Panc1 (cell line): ENCODE data around the gene DGKG.

Source experiments
- CTCF ChIP-seq: fragments of 450-650 bp; IDR thresholded peaks from 2 replicates; pipeline ENCODE4 v1.5.1; 2017; ENCODE audit warnings: mild to moderate bottlenecking
- POLR2AphosphoS5 ChIP-seq: IDR thresholded peaks from 2 replicates; pipeline ENCODE4 v1.6.1; 2012; ENCODE audit warnings: mild to moderate bottlenecking, low read depth, low read length, moderate library complexity
- REST ChIP-seq, 2 experiments: IDR thresholded peaks; 2 replicates each; pipeline ENCODE4 v1.6.1; 2011 to 2012; ENCODE audit warnings: low read depth in 2 of 2, control low read depth in 1 of 2, low read length in 1 of 2, mild to moderate bottlenecking in 1 of 2, moderate library complexity in 1 of 2; ENCODE audit not compliant: insufficient read depth in 1 of 2
- SIN3A ChIP-seq: IDR thresholded peaks from 2 replicates; pipeline ENCODE4 v1.6.1; 2012; ENCODE audit warnings: low read depth, mild to moderate bottlenecking, low read length, moderate library complexity, borderline replicate concordance; ENCODE audit not compliant: insufficient read depth
- TCF7L2 ChIP-seq: IDR thresholded peaks from 2 replicates; pipeline ENCODE4 v1.6.1; 2011; ENCODE audit warnings: mild to moderate bottlenecking, low read depth, low read length, inconsistent platforms

- TF ChIP-seq CTCF, result no peak
- no peak for TF ChIP-seq POLR2AphosphoS5
- TF ChIP-seq SIN3A, result no peak
- TF ChIP-seq REST (IDR thresholded peaks at IDR 0.05; ENCODE audit: insufficient read depth in 1 of 2, low read depth in 2 of 2, low read length in 1 of 2), result no peak
- no peak for TF ChIP-seq TCF7L2
These were observed 168.2 kb downstream of the DGKG start for GRCh38 chr3:186193534-186194450.
